Panc1 (cell line): ENCODE measurements around the gene TECR.

ENCODE experiments used
- POLR2AphosphoS5 ChIP-seq: IDR thresholded peaks from 2 replicates; pipeline ENCODE4 v1.6.1; 2012; ENCODE audit warnings: mild to moderate bottlenecking, low read depth, low read length, moderate library complexity
- SIN3A ChIP-seq: IDR thresholded peaks from 2 replicates; pipeline ENCODE4 v1.6.1; 2012; ENCODE audit warnings: low read depth, mild to moderate bottlenecking, low read length, moderate library complexity, borderline replicate concordance; ENCODE audit not compliant: insufficient read depth
- TCF7L2 ChIP-seq: IDR thresholded peaks from 2 replicates; pipeline ENCODE4 v1.6.1; 2011; ENCODE audit warnings: mild to moderate bottlenecking, low read depth, low read length, inconsistent platforms
- TF ChIP-seq, protein P1 (sequence below): fragments of 450-650 bp; IDR thresholded peaks from 2 replicates; pipeline ENCODE4 v1.5.1; 2017; ENCODE audit warnings: mild to moderate bottlenecking
- TF ChIP-seq, protein P2 (sequence below), 2 experiments: IDR thresholded peaks; 2 replicates each; pipeline ENCODE4 v1.6.1; 2011 to 2012; ENCODE audit warnings: low read depth in 2 of 2, control low read depth in 1 of 2, low read length in 1 of 2, mild to moderate bottlenecking in 1 of 2, moderate library complexity in 1 of 2; ENCODE audit not compliant: insufficient read depth in 1 of 2

DNA sequence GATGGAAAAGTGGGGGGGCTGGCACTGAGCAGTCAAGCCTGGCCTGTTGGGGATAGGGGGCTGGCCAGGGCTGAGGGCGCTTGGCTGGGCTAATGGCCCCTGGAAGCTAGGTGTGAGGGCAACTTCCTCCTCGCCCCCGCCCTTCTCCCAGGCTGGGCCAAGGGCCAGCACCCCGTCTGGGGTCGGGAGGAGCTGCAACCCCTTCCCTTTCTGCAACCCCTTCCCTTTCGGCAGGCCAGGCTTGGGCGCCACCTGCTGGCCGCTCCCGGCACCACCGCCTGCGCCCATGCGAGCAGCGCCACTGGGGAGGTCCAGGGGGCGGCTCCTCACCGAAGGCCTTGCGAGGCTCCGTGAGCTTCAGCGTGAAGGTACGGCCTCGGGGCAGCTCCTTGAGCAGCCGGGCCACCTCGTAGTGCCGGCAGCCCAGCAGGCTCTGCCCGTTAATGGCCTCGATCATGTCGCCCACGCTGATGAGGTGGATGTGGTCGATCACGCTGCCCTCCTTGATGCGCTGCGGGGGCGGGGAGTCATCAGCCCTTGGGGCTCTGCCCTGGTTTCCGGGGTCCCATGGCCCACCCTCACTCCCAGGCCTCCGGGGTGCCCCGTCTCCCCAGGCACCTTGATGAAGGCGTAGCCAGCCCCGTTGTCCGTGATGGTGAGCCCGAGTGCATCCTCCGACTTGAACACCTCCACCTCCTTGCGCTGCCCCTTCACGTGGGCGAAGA is 49.3 kb upstream of the TECR start:
- TF ChIP-seq, protein P1, sequence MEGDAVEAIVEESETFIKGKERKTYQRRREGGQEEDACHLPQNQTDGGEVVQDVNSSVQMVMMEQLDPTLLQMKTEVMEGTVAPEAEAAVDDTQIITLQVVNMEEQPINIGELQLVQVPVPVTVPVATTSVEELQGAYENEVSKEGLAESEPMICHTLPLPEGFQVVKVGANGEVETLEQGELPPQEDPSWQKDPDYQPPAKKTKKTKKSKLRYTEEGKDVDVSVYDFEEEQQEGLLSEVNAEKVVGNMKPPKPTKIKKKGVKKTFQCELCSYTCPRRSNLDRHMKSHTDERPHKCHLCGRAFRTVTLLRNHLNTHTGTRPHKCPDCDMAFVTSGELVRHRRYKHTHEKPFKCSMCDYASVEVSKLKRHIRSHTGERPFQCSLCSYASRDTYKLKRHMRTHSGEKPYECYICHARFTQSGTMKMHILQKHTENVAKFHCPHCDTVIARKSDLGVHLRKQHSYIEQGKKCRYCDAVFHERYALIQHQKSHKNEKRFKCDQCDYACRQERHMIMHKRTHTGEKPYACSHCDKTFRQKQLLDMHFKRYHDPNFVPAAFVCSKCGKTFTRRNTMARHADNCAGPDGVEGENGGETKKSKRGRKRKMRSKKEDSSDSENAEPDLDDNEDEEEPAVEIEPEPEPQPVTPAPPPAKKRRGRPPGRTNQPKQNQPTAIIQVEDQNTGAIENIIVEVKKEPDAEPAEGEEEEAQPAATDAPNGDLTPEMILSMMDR: peak; percentile 94
- TF ChIP-seq POLR2AphosphoS5 (no peak), TCF7L2 (no peak), SIN3A (no peak)
- TF ChIP-seq, protein P2, sequence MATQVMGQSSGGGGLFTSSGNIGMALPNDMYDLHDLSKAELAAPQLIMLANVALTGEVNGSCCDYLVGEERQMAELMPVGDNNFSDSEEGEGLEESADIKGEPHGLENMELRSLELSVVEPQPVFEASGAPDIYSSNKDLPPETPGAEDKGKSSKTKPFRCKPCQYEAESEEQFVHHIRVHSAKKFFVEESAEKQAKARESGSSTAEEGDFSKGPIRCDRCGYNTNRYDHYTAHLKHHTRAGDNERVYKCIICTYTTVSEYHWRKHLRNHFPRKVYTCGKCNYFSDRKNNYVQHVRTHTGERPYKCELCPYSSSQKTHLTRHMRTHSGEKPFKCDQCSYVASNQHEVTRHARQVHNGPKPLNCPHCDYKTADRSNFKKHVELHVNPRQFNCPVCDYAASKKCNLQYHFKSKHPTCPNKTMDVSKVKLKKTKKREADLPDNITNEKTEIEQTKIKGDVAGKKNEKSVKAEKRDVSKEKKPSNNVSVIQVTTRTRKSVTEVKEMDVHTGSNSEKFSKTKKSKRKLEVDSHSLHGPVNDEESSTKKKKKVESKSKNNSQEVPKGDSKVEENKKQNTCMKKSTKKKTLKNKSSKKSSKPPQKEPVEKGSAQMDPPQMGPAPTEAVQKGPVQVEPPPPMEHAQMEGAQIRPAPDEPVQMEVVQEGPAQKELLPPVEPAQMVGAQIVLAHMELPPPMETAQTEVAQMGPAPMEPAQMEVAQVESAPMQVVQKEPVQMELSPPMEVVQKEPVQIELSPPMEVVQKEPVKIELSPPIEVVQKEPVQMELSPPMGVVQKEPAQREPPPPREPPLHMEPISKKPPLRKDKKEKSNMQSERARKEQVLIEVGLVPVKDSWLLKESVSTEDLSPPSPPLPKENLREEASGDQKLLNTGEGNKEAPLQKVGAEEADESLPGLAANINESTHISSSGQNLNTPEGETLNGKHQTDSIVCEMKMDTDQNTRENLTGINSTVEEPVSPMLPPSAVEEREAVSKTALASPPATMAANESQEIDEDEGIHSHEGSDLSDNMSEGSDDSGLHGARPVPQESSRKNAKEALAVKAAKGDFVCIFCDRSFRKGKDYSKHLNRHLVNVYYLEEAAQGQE (IDR thresholded peaks at IDR 0.05; ENCODE audit: insufficient read depth in 1 of 2, low read depth in 2 of 2, low read length in 1 of 2): no peak
